Sigmoid colon (tissue), 4 donors: Measurements from ENCODE around the gene OPRD1.

ENCODE experiments used
- CTCF ChIP-seq, 4 experiments: fragments of 450-650 bp in 3 of 4; fragments of 200-600 bp in 1 of 4; IDR thresholded peaks; one replicate each; pipeline ENCODE4 v1.5.1; 2016 to 2019; ENCODE audit warnings: antibody characterized with exemption in 4 of 4, mild to moderate bottlenecking in 3 of 4, moderate library complexity in 2 of 4
- POLR2AphosphoS5 ChIP-seq, 4 donors: sonication (generic); formaldehyde crosslinking; IDR thresholded peaks; one replicate each; pipeline ENCODE4 v1.6.1; 2017; ENCODE audit warnings: antibody characterized with exemption in 4 of 4

GRCh38 chr1:28811369-28811765 is 603 bp upstream of the OPRD1 start:
- no peak for TF ChIP-seq POLR2AphosphoS5 (IDR thresholded peaks at IDR 0.05)
- TF ChIP-seq CTCF (IDR thresholded peaks at IDR 0.05) = no peak
